CD4-positive, alpha-beta T cell treated with Interleukin-4 for 4 hours (primary cell): Measurements from ENCODE around the gene ZFHX3.

Experiments
- DNase-seq: peaks from one replicate; pipeline ENCODE4 v3.0.0-alpha.2; 2020

Gene ZFHX3

GRCh38 chr16:72924537-72924926 is 123.4 kb downstream of the ZFHX3 start:
- DNase-seq = no peak

GRCh38 chr16:72923757-72924156 is 124.2 kb downstream of the ZFHX3 start:
- DNase-seq = no peak

GRCh38 chr16:72922714-72923113 is 125.2 kb downstream of the ZFHX3 start:
- no peak for DNase-seq

GRCh38 chr16:72921620-72922019 is 126.3 kb downstream of the ZFHX3 start:
- DNase-seq = no peak

- no peak for DNase-seq
Observed at GRCh38 chr16:72921106-72921505, 126.8 kb downstream of the ZFHX3 start.

- DNase-seq = no peak
Observed at GRCh38 chr16:72917051-72917450, 130.9 kb downstream of the ZFHX3 start.

GRCh38 chr16:72915331-72915730 is 132.6 kb downstream of the ZFHX3 start:
- DNase-seq = no peak

- no peak for DNase-seq
Observed at GRCh38 chr16:72913551-72913950, 134.4 kb downstream of the ZFHX3 start.

- DNase-seq = no peak
Observed at GRCh38 chr16:72911971-72912370, 136.0 kb downstream of the ZFHX3 start.

GRCh38 chr16:72910875-72911274 is 137.1 kb downstream of the ZFHX3 start:
- DNase-seq = no peak

- no peak for DNase-seq
Observed at GRCh38 chr16:72910381-72910780, 137.5 kb downstream of the ZFHX3 start.

GRCh38 chr16:72909196-72909595 is 138.7 kb downstream of the ZFHX3 start:
- no peak for DNase-seq

- DNase-seq = no peak
Observed at GRCh38 chr16:72908362-72909167, 139.4 kb downstream of the ZFHX3 start.

- DNase-seq = no peak
Observed at GRCh38 chr16:72905581-72905980, 142.3 kb downstream of the ZFHX3 start.

- no peak for DNase-seq
Observed at GRCh38 chr16:72903176-72903575, 144.8 kb downstream of the ZFHX3 start.

GRCh38 chr16:72902206-72902605 is 145.7 kb downstream of the ZFHX3 start:
- no peak for DNase-seq

- no peak for DNase-seq
Observed at GRCh38 chr16:72901000-72901627, 146.8 kb downstream of the ZFHX3 start.

- DNase-seq = no peak
Observed at GRCh38 chr16:72898216-72898825, 149.6 kb downstream of the ZFHX3 start.

GRCh38 chr16:72897707-72898106 is 150.2 kb downstream of the ZFHX3 start:
- no peak for DNase-seq

- DNase-seq = no peak
Observed at GRCh38 chr16:72896485-72897118, 151.3 kb downstream of the ZFHX3 start.

GRCh38 chr16:72895951-72896350 is 152.0 kb downstream of the ZFHX3 start:
- no peak for DNase-seq

- DNase-seq = no peak
Observed at GRCh38 chr16:72894293-72895151, 153.4 kb downstream of the ZFHX3 start.
